Measurements from ENCODE around the gene RFX6.

DNA sequence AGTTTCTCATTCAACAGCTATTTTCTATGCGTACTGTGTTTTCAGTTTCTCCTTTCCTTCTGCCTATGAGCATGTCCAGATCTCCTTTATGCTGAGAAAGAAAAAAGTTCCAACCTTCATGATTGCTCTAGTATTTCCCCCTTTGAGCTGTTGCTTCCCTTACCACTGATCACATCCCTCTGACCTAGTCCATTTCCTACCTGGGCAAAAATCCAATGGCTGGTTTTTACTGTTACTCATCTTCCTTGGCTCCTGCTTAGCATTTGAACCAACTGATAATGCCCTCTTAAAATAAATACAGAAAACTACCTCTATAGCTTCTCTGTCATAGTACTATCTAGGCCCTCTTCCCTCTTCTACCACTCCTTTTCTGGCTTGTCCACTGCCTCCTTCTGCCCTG is 6.0 kb downstream of the RFX6 start:
- TF ChIP-seq CTCF (IDR thresholded peaks at IDR 0.05) (no peak), POLR2A (IDR thresholded peaks at IDR 0.05) (no peak)

All from body of pancreas (tissue), 4 donors.